WTC11 (cell line): ENCODE measurements around the gene ATP6V1G2.
"Not testable (repeated sequence)": the region's sequence is repeated elsewhere in the genome, so short reads cannot be mapped to it uniquely, and the experiment has no call there.

Experiments
- ATF6 ChIP-seq: sonication (generic); formaldehyde crosslinking; IDR thresholded peaks from 2 replicates; pipeline ENCODE4 v1.8.1; 2023; ENCODE audit warnings: mild to moderate bottlenecking, missing genetic modification reagents
- CTCF ChIP-seq: fragments of 200-600 bp; IDR thresholded peaks from 2 replicates; pipeline ENCODE4 v1.8.0; 2022; ENCODE audit warnings: antibody characterized with exemption
- ELF4 ChIP-seq: sonication (generic); formaldehyde crosslinking; IDR thresholded peaks from 2 replicates; pipeline ENCODE4 v1.8.1; 2022; ENCODE audit warnings: low read depth, mild to moderate bottlenecking, moderate library complexity, missing genetic modification reagents
- EMX1 ChIP-seq: fragments of 250-450 bp; sonication (Bioruptor Pico); IDR thresholded peaks from 2 replicates; pipeline ENCODE4 v1.8.0; 2021; ENCODE audit warnings: mild to moderate bottlenecking
- MAX ChIP-seq: sonication (generic); formaldehyde crosslinking; IDR thresholded peaks from 2 replicates; pipeline ENCODE4 v1.8.0; 2022; ENCODE audit warnings: mild to moderate bottlenecking, missing genetic modification reagents
- SMAD3 ChIP-seq: sonication (generic); formaldehyde crosslinking; IDR thresholded peaks from 2 replicates; pipeline ENCODE4 v1.8.0; 2022; ENCODE audit warnings: missing genetic modification reagents, mild to moderate bottlenecking, borderline replicate concordance
- SP1 ChIP-seq: sonication (generic); formaldehyde crosslinking; conservative IDR thresholded peaks from 2 replicates; pipeline ENCODE4 v1.8.1; 2022; ENCODE audit warnings: missing genetic modification reagents
- TCF7 ChIP-seq: sonication (generic); formaldehyde crosslinking; IDR thresholded peaks from 2 replicates; pipeline ENCODE4 v1.8.0; 2022; ENCODE audit warnings: mild to moderate bottlenecking, low read depth, missing genetic modification reagents, moderate library complexity
- ZBTB21 ChIP-seq: sonication (generic); formaldehyde crosslinking; IDR thresholded peaks from 2 replicates; pipeline ENCODE4 v1.8.1; 2023; ENCODE audit warnings: mild to moderate bottlenecking, missing genetic modification reagents, borderline replicate concordance
- ZNF121 ChIP-seq: sonication (generic); formaldehyde crosslinking; IDR thresholded peaks from 2 replicates; pipeline ENCODE4 v1.8.0; 2023; ENCODE audit warnings: missing genetic modification reagents
- ZNF423 ChIP-seq: fragments of 250-450 bp; sonication (Bioruptor Pico); IDR thresholded peaks from 2 replicates; pipeline ENCODE4 v2.1.2; 2022; ENCODE audit warnings: mild to moderate bottlenecking, moderate library complexity

- TF ChIP-seq EMX1 (CRISPR knock-in tag); SMAD3 (CRISPR knock-in tag); CTCF; MAX (CRISPR knock-in tag); ZNF423; TCF7 (CRISPR knock-in tag); SP1 (CRISPR knock-in tag); ATF6 (CRISPR knock-in tag); ELF4 (CRISPR knock-in tag); ZBTB21 (CRISPR knock-in tag): not testable (repeated sequence)
- peak; percentile 39; the same call in 1 of the 2 replicates for TF ChIP-seq ZNF121
These were observed 44.3 kb upstream of the ATP6V1G2 start for GRCh38 chr6:31590691-31591090.
